ENCODE data around the gene GRID1.

- TF ChIP-seq CTCF (IDR thresholded peaks at IDR 0.05) (no peak), POLR2A (IDR thresholded peaks at IDR 0.05) (no peak)
Measured at GRCh38 chr10:86399514-86399878, 32.9 kb upstream of the GRID1 start.
